ENCODE results near the gene RDX. TPM values are rescaled to one million over a fixed set of nuclear protein-coding genes. Genes with fewer than 3 reads are reported as not detected.

The RDX gene
- total and polyA plus RNA-seq, 2 donors from 2014 or later = 28.0 to 97.3 TPM

DNA sequence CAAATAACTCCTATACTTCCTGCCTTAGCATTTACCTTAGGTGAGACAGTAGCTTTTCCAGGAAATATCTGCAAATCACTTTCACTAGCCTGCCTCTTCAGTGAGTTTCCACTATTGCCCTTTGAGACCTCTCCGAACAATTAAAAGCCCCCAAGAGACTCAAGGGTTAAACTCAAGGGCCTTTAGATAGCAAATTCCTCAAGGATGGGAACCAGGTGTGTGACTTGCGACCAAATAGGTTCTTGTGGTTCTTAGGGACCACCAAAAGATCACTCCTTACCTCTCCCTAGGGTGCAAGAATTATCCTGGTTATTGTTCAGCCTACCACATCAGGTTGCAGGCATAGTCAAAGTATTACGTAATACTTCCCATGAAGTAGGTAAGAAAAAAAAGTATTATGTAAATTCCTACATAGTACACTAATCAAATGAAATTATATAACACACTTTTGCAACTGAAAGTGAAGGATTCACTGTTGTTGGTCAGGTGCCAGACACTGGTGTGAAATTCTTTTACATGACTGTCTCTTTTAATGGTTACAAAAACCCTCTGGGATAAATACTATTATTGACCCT, 1.4 kb upstream of the RDX start:
- H3K4me3 ChIP-seq (ENCODE audit: low read length in 3 of 3) = no peak overlapping the region
- no peaks in the 10 kb centered on the region for H3K9me3 ChIP-seq (ENCODE audit: control insufficient read depth in 2 of 3, insufficient read depth in 1 of 3, low read length in 3 of 3)
- H3K27me3 ChIP-seq (ENCODE audit: control insufficient read depth, insufficient read depth, low read length) = no peaks in the 10 kb centered on the region
- DNase-seq = no peak
- no peaks in the 10 kb centered on the region for H3K36me3 ChIP-seq (ENCODE audit: control insufficient read depth in 2 of 3, insufficient read depth in 3 of 3, low read length in 3 of 3)
- peak overlapping the region in 1 of 2 donors; percentile 78 for H3K27ac ChIP-seq (ENCODE audit: low read depth in 2 of 2, low read length in 2 of 2)
- TF ChIP-seq, protein P1, sequence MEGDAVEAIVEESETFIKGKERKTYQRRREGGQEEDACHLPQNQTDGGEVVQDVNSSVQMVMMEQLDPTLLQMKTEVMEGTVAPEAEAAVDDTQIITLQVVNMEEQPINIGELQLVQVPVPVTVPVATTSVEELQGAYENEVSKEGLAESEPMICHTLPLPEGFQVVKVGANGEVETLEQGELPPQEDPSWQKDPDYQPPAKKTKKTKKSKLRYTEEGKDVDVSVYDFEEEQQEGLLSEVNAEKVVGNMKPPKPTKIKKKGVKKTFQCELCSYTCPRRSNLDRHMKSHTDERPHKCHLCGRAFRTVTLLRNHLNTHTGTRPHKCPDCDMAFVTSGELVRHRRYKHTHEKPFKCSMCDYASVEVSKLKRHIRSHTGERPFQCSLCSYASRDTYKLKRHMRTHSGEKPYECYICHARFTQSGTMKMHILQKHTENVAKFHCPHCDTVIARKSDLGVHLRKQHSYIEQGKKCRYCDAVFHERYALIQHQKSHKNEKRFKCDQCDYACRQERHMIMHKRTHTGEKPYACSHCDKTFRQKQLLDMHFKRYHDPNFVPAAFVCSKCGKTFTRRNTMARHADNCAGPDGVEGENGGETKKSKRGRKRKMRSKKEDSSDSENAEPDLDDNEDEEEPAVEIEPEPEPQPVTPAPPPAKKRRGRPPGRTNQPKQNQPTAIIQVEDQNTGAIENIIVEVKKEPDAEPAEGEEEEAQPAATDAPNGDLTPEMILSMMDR (IDR thresholded peaks at IDR 0.05; ENCODE audit: borderline replicate concordance, extremely low read depth, insufficient read depth) = no peak
- intact Hi-C loops (cut with DNase I) = no loop called here
- FAIRE-seq = no peak
- peaks cover 0 to 24% (median 12%) of the 10 kb centered on the region in 3 donors for H3K4me1 ChIP-seq (ENCODE audit: control insufficient read depth in 2 of 3, insufficient read depth in 2 of 3, low read depth in 1 of 3, low read length in 3 of 3)
- H3K9ac ChIP-seq (ENCODE audit: low read length in 3 of 3) = peak overlapping the region in 1 of 3 donors; percentile 69

DNA sequence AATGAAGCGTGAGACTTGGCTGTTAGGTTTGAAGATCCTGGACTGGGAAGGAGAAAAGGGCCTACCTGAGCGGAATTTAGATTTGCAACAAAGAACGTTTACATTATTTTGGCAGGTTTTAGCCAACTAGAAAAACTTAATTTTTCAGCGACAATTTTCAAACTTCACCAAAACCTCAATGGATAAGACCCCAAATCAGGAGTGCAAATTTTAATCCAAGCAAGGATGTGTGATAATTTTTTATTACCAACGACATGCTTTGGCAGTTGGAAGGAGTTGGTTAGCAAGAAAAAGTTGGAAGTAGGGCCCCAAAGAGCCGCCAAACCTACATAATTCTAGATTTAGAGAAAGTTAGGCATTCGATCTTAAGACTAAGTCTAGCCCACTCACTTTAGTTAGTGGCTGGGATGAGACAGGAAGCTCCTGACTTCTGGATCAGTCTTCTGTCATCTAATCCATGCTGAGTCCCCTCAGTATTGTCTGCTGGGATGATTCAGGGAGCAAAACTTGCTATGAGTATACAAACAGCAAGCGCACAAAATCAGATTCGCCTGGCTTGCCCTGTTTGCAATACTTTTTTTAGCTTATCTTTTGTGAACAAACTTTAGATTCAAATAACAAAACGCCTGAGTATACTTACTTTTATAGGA, 787 bp upstream of the RDX start:
- FAIRE-seq (no peak), DNase-seq (peak in 1 of 5 donors; percentile 18)
- intact Hi-C loops (cut with DNase I) = no loop called here
- Histone ChIP-seq H3K27me3 (ENCODE audit: control insufficient read depth, insufficient read depth, low read length) (no peaks in the 10 kb centered on the region), H3K27ac (ENCODE audit: low read depth in 2 of 2, low read length in 2 of 2) (peak overlapping the region; percentile 78 to 83), H3K9me3 (ENCODE audit: control insufficient read depth in 2 of 3, insufficient read depth in 1 of 3, low read length in 3 of 3) (no peaks in the 10 kb centered on the region), H3K4me1 (ENCODE audit: control insufficient read depth in 2 of 3, insufficient read depth in 2 of 3, low read depth in 1 of 3, low read length in 3 of 3) (peaks cover 0 to 24% (median 12%) of the 10 kb centered on the region in 3 donors), H3K36me3 (ENCODE audit: control insufficient read depth in 2 of 3, insufficient read depth in 3 of 3, low read length in 3 of 3) (no peaks in the 10 kb centered on the region), H3K9ac (ENCODE audit: low read length in 3 of 3) (peak overlapping the region; percentile 12 to 69 (median 37)), H3K4me3 (ENCODE audit: low read length in 3 of 3) (peak overlapping the region; percentile 50 to 66 (median 55))
- TF ChIP-seq, protein P1 (IDR thresholded peaks at IDR 0.05; ENCODE audit: borderline replicate concordance, extremely low read depth, insufficient read depth) = no peak

DNA sequence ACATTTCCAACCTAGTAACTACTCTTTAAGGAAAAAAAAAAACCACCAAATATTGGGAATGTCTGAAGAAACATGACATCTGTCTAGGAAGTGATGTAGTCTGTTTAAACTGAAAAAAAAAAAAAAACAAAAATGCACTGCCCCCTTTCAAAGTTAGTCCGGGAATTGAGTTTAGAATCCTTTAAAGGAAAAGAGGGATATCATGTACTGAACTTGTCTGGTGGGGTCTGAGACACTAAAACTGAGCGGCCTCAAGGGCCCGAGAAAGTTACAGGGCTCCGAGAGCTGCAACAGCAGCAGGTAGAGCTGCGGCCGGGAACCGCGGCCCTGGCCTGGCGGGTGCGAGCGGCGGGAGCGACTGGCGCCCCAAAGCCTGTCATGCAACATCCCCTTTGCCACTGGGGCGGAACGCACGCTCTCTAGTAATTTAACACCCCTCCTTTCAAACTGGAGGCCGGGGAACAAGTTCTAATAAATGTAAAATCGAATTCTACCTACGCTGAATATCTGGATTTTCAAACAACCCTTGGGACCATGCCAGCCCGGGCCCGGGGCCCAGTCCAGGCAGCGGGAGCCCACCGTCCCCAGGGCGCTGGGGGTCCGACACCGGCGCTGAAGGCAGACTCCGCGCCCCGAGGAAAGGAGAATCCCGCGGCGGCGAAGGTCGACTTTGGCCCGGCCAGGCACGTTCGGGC, 736 bp downstream of the RDX start:
- TF ChIP-seq, protein P1 (IDR thresholded peaks at IDR 0.05; ENCODE audit: borderline replicate concordance, extremely low read depth, insufficient read depth) = no peak
- H3K4me1 ChIP-seq (ENCODE audit: control insufficient read depth in 2 of 3, insufficient read depth in 2 of 3, low read depth in 1 of 3, low read length in 3 of 3) = peaks cover 0 to 24% (median 14%) of the 10 kb centered on the region in 3 donors

More for the DNA sequence above, 736 bp downstream of the RDX start:
- DNase-seq (peak; percentile 74 to 88 (median 82)), FAIRE-seq (no peak)
- H3K9ac ChIP-seq (ENCODE audit: low read length in 3 of 3) = peak overlapping the region; percentile 58 to 91 (median 85)
- peak overlapping the region; percentile 69 to 90 (median 82) for H3K4me3 ChIP-seq (ENCODE audit: low read length in 3 of 3)
- no peaks in the 10 kb centered on the region for H3K9me3 ChIP-seq (ENCODE audit: control insufficient read depth in 2 of 3, insufficient read depth in 1 of 3, low read length in 3 of 3)
- no peaks in the 10 kb centered on the region for H3K27me3 ChIP-seq (ENCODE audit: control insufficient read depth, insufficient read depth, low read length)
- H3K27ac ChIP-seq (ENCODE audit: low read depth in 2 of 2, low read length in 2 of 2) = peak overlapping the region; percentile 94 to 96
- H3K36me3 ChIP-seq (ENCODE audit: control insufficient read depth in 2 of 3, insufficient read depth in 3 of 3, low read length in 3 of 3) = no peaks in the 10 kb centered on the region
- intact Hi-C loops (cut with DNase I) = no loop called here

Measured in kidney (tissue), 14 donors.